H1 (cell line): Measurements from ENCODE around the gene GNAL. TPM values are rescaled to one million over a fixed set of nuclear protein-coding genes. Genes with fewer than 3 reads are reported as not detected.

Source experiments
- CTCF ChIA-PET: fragments of 300-600 bp; sonication (Branson Sonifier 250); formaldehyde crosslinking; loops from one replicate; lab custom pipeline; 2021; ENCODE audit not compliant: partially characterized antibody; lab: Charles Lee
- POLR2A ChIA-PET: fragments of 300-600 bp; sonication (Branson Sonifier 250); formaldehyde crosslinking; loops from one replicate; lab custom pipeline; 2021; ENCODE audit warnings: inconsistent platforms; ENCODE audit not compliant: partially characterized antibody; lab: Charles Lee
- DNase-seq, 2 experiments: peaks; one replicate each; pipeline versions ENCODE4 v3.0.0 to v3.0.0-alpha.2; 2010 to 2022; ENCODE audit warnings: low spot score in 2 of 2, low read depth in 1 of 2, mixed read lengths in 1 of 2
- FAIRE-seq: peaks from 2 replicates; lab custom pipeline; 2011; peaks lifted over from hg19 to GRCh38; lab: Jason Lieb, UNC
- H2AFZ ChIP-seq: 2 replicates; pipeline ENCODE4 v1.8.1; 2012; ENCODE audit warnings: low read length, inconsistent platforms
- H2AK5ac ChIP-seq: 2 replicates; pipeline ENCODE4 v1.6.1; 2013; ENCODE audit warnings: low read depth, low read length
- H2BK120ac ChIP-seq: replicated peaks from 2 replicates; pipeline ENCODE3; 2013; ENCODE audit warnings: low read depth, low read length, inconsistent platforms
- H2BK12ac ChIP-seq: 2 replicates; pipeline ENCODE4 v1.6.1; 2013; ENCODE audit warnings: low read depth, low read length
- H2BK15ac ChIP-seq: 2 replicates; pipeline ENCODE4 v1.6.1; 2013; ENCODE audit warnings: low read length
- H2BK20ac ChIP-seq: 2 replicates; pipeline ENCODE4 v1.6.1; 2013; ENCODE audit warnings: low read length
- H2BK5ac ChIP-seq: 2 replicates; pipeline ENCODE4 v1.6.1; 2013; ENCODE audit warnings: low read depth, low read length
- H3K14ac ChIP-seq: 2 replicates; pipeline ENCODE4 v1.6.1; 2013; ENCODE audit warnings: inconsistent platforms; ENCODE audit not compliant: insufficient read length
- H3K18ac ChIP-seq: 2 replicates; pipeline ENCODE4 v1.6.1; 2013; ENCODE audit warnings: low read length; ENCODE audit errors: extremely low read depth
- H3K23ac ChIP-seq: 2 replicates; pipeline ENCODE4 v1.6.1; 2013; ENCODE audit warnings: inconsistent platforms; ENCODE audit not compliant: insufficient read length
- H3K23me2 ChIP-seq: 2 replicates; pipeline ENCODE4 v1.6.1; 2013; ENCODE audit warnings: low read depth, low read length
- H3K27ac ChIP-seq: 2 replicates; pipeline ENCODE4 v1.6.1; 2011; ENCODE audit warnings: low read depth, low read length, inconsistent platforms
- H3K27me3 ChIP-seq, 4 experiments: replicated peaks in 1 of 4; 1 replicate in 1 of 4; 2 replicates in 3 of 4; pipeline versions ENCODE4 v1.6.1 to v1.8.1; 2011 to 2013; ENCODE audit warnings: low read length in 3 of 4, mild to moderate bottlenecking in 3 of 4, inconsistent platforms in 2 of 4, mixed read lengths in 2 of 4, moderate library complexity in 1 of 4; ENCODE audit not compliant: control insufficient read depth in 3 of 4, insufficient read depth in 3 of 4; ENCODE audit errors: extremely low read depth in 1 of 4
- H3K36me3 ChIP-seq, 4 experiments: 2 replicates each; pipeline versions ENCODE4 v1.6.1 to v1.8.1; 2011 to 2013; ENCODE audit warnings: mild to moderate bottlenecking in 4 of 4, low read length in 3 of 4, moderate library complexity in 2 of 4, control low read depth in 1 of 4, inconsistent platforms in 1 of 4; ENCODE audit not compliant: insufficient read depth in 4 of 4, control insufficient read depth in 2 of 4
- H3K4ac ChIP-seq: replicated peaks from 2 replicates; pipeline ENCODE3; 2013; ENCODE audit warnings: low read length, low read depth, mixed read lengths, inconsistent platforms; ENCODE audit not compliant: insufficient read length
- H3K4me1 ChIP-seq, 4 experiments: replicated peaks in 1 of 4; 1 replicate in 1 of 4; 2 replicates in 3 of 4; pipeline versions ENCODE4 v1.6.1 to v1.8.1; 2011 to 2013; ENCODE audit warnings: low read length in 3 of 4, inconsistent platforms in 2 of 4, mixed read lengths in 1 of 4; ENCODE audit not compliant: insufficient read depth in 4 of 4, control insufficient read depth in 3 of 4
- H3K4me2 ChIP-seq, 2 experiments: 2 replicates each; pipeline versions ENCODE4 v1.6.1 to v1.8.1; 2011 to 2013; ENCODE audit warnings: low read depth in 2 of 2, low read length in 2 of 2, control low read depth in 1 of 2, inconsistent platforms in 1 of 2, mild to moderate bottlenecking in 1 of 2; ENCODE audit not compliant: insufficient read depth in 1 of 2
- H3K4me3 ChIP-seq, 4 experiments: fragments of 200-600, 300-600 bp in 1 of 4; sonication (generic), shearing (Covaris generic), sonication (Bioruptor Twin) in 1 of 4; 2 replicates each; pipeline versions ENCODE4 v1.5.1 to v1.8.1; 2011 to 2016; ENCODE audit warnings: low read length in 4 of 4, low read depth in 3 of 4, control low read depth in 2 of 4, inconsistent platforms in 2 of 4, mild to moderate bottlenecking in 2 of 4, mixed read lengths in 1 of 4, moderate library complexity in 1 of 4; ENCODE audit not compliant: insufficient read depth in 2 of 4; ENCODE audit errors: extremely low read depth in 1 of 4
- H3K56ac ChIP-seq: replicated peaks from 2 replicates; pipeline ENCODE3; 2013; ENCODE audit warnings: low read depth, mild to moderate bottlenecking, mixed read lengths, low read length, inconsistent platforms; ENCODE audit not compliant: insufficient read length
- H3K79me1 ChIP-seq: 2 replicates; pipeline ENCODE4 v1.6.1; 2013; ENCODE audit warnings: low read depth, low read length, control low read depth
- H3K79me2 ChIP-seq, 2 experiments: 2 replicates each; pipeline versions ENCODE4 v1.6.1 to v1.8.1; 2012 to 2013; ENCODE audit warnings: low read length in 2 of 2, mild to moderate bottlenecking in 2 of 2, inconsistent platforms in 1 of 2; ENCODE audit not compliant: insufficient read depth in 2 of 2, control insufficient read depth in 1 of 2
- H3K9ac ChIP-seq, 4 experiments: replicated peaks in 1 of 4; 1 replicate in 1 of 4; 2 replicates in 3 of 4; pipeline versions ENCODE4 v1.6.1 to v1.8.1; 2011 to 2013; ENCODE audit warnings: low read depth in 3 of 4, low read length in 3 of 4, control low read depth in 2 of 4, mild to moderate bottlenecking in 2 of 4, moderate library complexity in 2 of 4, inconsistent platforms in 1 of 4; ENCODE audit errors: extremely low read depth in 1 of 4
- H3K9me3 ChIP-seq, 2 experiments: 2 replicates each; pipeline versions ENCODE4 v1.6.1 to v1.8.1; 2012 to 2013; ENCODE audit warnings: mild to moderate bottlenecking in 2 of 2, moderate library complexity in 2 of 2, control low read depth in 1 of 2, inconsistent platforms in 1 of 2, low read depth in 1 of 2, low read length in 1 of 2, mixed read lengths in 1 of 2; ENCODE audit not compliant: insufficient read depth in 2 of 2
- H4K20me1 ChIP-seq, 2 experiments: replicated peaks in 1 of 2; 2 replicates each; pipeline versions ENCODE3 to v1.8.1; 2011 to 2013; ENCODE audit warnings: inconsistent platforms in 2 of 2, low read length in 2 of 2, mild to moderate bottlenecking in 1 of 2; ENCODE audit not compliant: insufficient read depth in 2 of 2, control insufficient read depth in 1 of 2
- H4K5ac ChIP-seq: 2 replicates; pipeline ENCODE4 v1.6.1; 2013; ENCODE audit warnings: low read length, low read depth, mixed read lengths, inconsistent platforms; ENCODE audit not compliant: insufficient read length
- H4K8ac ChIP-seq: 2 replicates; pipeline ENCODE4 v1.8.0; 2013; ENCODE audit warnings: mild to moderate bottlenecking, moderate library complexity, low read length, inconsistent platforms; ENCODE audit not compliant: insufficient read depth; ENCODE audit errors: extremely low read depth
- H4K91ac ChIP-seq: replicated peaks from 2 replicates; pipeline ENCODE3; 2013; ENCODE audit warnings: low read length, mixed read lengths, inconsistent platforms; ENCODE audit not compliant: insufficient read length
- POLR2A ChIP-seq, 2 experiments: IDR thresholded peaks; 1 replicate in 1 of 2; 2 replicates in 1 of 2; pipeline ENCODE4 v1.6.1; 2011; ENCODE audit warnings: low read depth in 2 of 2, low read length in 2 of 2, mild to moderate bottlenecking in 2 of 2; ENCODE audit errors: control extremely low read depth in 1 of 2
- POU5F1 ChIP-seq: IDR thresholded peaks from 2 replicates; pipeline ENCODE4 v1.6.1; 2011; ENCODE audit warnings: low read depth, mild to moderate bottlenecking, low read length, moderate library complexity
- RBBP5 ChIP-seq: IDR thresholded peaks from 2 replicates; pipeline ENCODE4 v1.7.1; 2012; ENCODE audit warnings: low read depth, mild to moderate bottlenecking, inconsistent platforms, low read length, moderate library complexity, borderline replicate concordance
- RNF2 ChIP-seq: fragments of 200-900, 300-1000 bp; sonication (generic); IDR thresholded peaks from 2 replicates; pipeline ENCODE4 v1.7.1; 2016; ENCODE audit warnings: borderline replicate concordance, low read depth, mild to moderate bottlenecking, antibody characterized with exemption, low read length; ENCODE audit not compliant: poor library complexity, severe bottlenecking; ENCODE audit errors: missing control alignments
- SP2 ChIP-seq: IDR thresholded peaks from 2 replicates; pipeline ENCODE4 v1.6.1; 2012; ENCODE audit warnings: mild to moderate bottlenecking, low read length, inconsistent platforms
- SP4 ChIP-seq: IDR thresholded peaks from 2 replicates; pipeline ENCODE4 v1.6.1; 2012; ENCODE audit warnings: low read length, inconsistent platforms
- SUZ12 ChIP-seq: fragments of 200-600 bp; sonication (generic); IDR thresholded peaks from 2 replicates; pipeline ENCODE4 v1.6.1; 2012; ENCODE audit warnings: mild to moderate bottlenecking, inconsistent platforms, low read length, moderate library complexity, mixed read lengths
- TAF7 ChIP-seq: optimal IDR thresholded peaks from 2 replicates; pipeline ENCODE3; 2011; ENCODE audit warnings: low read depth, mild to moderate bottlenecking, inconsistent platforms, low read length, moderate library complexity, borderline replicate concordance
- TBP ChIP-seq: IDR thresholded peaks from 2 replicates; pipeline ENCODE4 v1.6.1; 2011; ENCODE audit warnings: low read depth, low read length, improper control_type of control experiment
- TEAD4 ChIP-seq: IDR thresholded peaks from 2 replicates; pipeline ENCODE4 v1.6.1; 2012; ENCODE audit warnings: low read depth, low read length, inconsistent platforms, mixed read lengths
- WGBS, 2 experiments: shearing (Covaris generic) in 1 of 2; methylation state at CpG; one replicate each; pipeline versions ENCODE4 v1.1.6 to v1.1.7; 2013 to 2015; ENCODE audit warnings: low lambda C conversion rate in 2 of 2, mixed read lengths in 2 of 2, inconsistent platforms in 1 of 2, low coverage in 1 of 2, missing lambda C conversion rate in 1 of 2; ENCODE audit not compliant: insufficient replicate concordance in 2 of 2, insufficient coverage in 1 of 2, insufficient read length in 1 of 2; ENCODE audit errors: extremely low coverage in 1 of 2, missing lambda C conversion rate in 1 of 2; 5-methylcytosine and 5-hydroxymethylcytosine counted together
- polyA plus RNA-seq, 7 experiments: library from polyadenylated mRNA; depleted of rRNA in 3 of 7; stranded (reverse) in 5 of 7; unstranded in 2 of 7; fragments of >200 nt in 5 of 7; fragments of 200-250 nt in 2 of 7; gene quantifications; 1 replicate in 5 of 7; 2 replicates in 1 of 7; 4 replicates in 1 of 7; pipeline versions ENCODE4 v1.2.1 to v1.2.3, GENCODE V29; 2011 to 2013; ENCODE audit warnings: missing spikeins in 2 of 7, mixed read lengths in 2 of 7
- total RNA-seq: library from RNA; stranded (reverse); fragmentation: NEBNext Ultra II Directional; extraction: Animal tissue kit (Norgen Biotek cat#: 25700); gene quantifications from 2 replicates; pipeline ENCODE4 v1.2.1, GENCODE V29; 2021
- TF ChIP-seq, protein P1 (sequence below): IDR thresholded peaks from 2 replicates; pipeline ENCODE4 v1.6.1; 2012; ENCODE audit warnings: low read length, inconsistent platforms

The GNAL gene
- total and polyA plus RNA-seq, 2 of the 8 experiments (the other 6 are each of a cell fraction or from before 2014, with no cell fraction given) = 13.2 to 18.3 TPM

DNA sequence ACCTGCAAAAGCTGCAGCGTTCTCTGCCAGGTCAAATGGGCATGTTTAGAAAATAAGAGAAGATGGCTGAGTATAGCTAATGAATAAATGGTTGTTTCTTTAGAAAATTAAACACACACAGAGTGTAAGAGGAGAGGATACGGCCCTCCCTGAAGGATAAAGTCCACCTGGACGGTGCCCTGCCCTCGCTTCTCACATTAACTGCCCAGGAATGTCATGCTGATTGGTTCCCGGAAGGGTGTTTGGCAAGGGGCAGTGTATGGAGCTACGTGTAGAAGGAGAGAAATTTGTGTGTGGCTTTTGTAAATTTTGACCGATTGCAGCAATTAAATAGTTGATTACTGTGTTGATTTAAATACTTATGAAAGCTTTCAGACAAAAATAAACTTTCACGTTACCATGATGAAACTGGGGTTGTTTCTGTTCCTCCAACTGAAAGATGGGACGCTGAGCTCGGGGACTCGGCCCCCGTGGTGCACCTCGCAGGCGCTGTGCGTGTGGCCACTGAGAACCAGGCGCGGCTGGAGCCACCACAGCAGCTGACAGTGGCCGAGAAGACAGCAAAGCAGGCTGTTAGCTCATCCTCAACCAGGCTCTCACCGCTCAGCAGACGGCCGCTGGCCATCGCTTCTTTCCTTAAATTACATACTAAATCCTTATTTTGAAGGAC is 196.3 kb downstream of the GNAL start:
- Histone ChIP-seq H3K79me1 (no peaks in the 10 kb centered on the region), H2BK15ac (no peak overlapping the region), H2BK12ac (no peak overlapping the region), H3K4me1 (peaks cover 0 to 4% (median 1%) of the 10 kb centered on the region in 4 experiments; a peak in 2 of 7 replicates), H3K27ac (no peak overlapping the region), H3K9ac (no peak overlapping the region), H3K4me3 (no peak overlapping the region), H3K4me2 (no peak overlapping the region), H3K79me2 (no peaks in the 10 kb centered on the region), H3K9me3 (no peaks in the 10 kb centered on the region), H2AK5ac (no peak overlapping the region), H2BK5ac (no peak overlapping the region), H3K18ac (no peak overlapping the region), H4K5ac (no peak overlapping the region), H4K20me1 (peaks cover 0 to 8% of the 10 kb centered on the region in 2 experiments), H2BK20ac (no peak overlapping the region), H3K23ac (no peak overlapping the region), H3K4ac (no peak overlapping the region), H3K23me2 (no peaks in the 10 kb centered on the region), H2BK120ac (no peak overlapping the region), H3K27me3 (no peaks in the 10 kb centered on the region), H3K14ac (no peak overlapping the region), H4K8ac (no peak overlapping the region), H4K91ac (no peak overlapping the region), H2AFZ (no peak overlapping the region), H3K56ac (no peak overlapping the region), H3K36me3 (peaks cover 0 to 10% (median 3%) of the 10 kb centered on the region in 4 experiments; a peak in 4 of 8 replicates)
- WGBS, 2 experiments = 92% methylated on average over 22 of the region's 22 CpGs; no CpG with 5 or more reads in 1 of the 2 experiments
- ChIA-PET CTCF (interaction anchor here (0.7 to 1.4 kb wide), 7 partner anchors 9 to 110 kb away, joined by 3 to 8 read pairs (median 3); no protein-coding TSS in a partner anchor), POLR2A (interaction anchor here (0.8 to 1.2 kb wide), 3 partner anchors 26 to 148 kb away, joined by 3 read pairs; no protein-coding TSS in a partner anchor)
- DNase-seq = no peak
- FAIRE-seq = no peak
- TF ChIP-seq SP2 = no peak
- no peak for TF ChIP-seq TAF7
- no peak for TF ChIP-seq POLR2A (IDR thresholded peaks at IDR 0.05; ENCODE audit: control extremely low read depth in 1 of 2, low read depth in 2 of 2, low read length in 2 of 2)
- no peak for TF ChIP-seq TBP
- no peak for TF ChIP-seq RNF2
- TF ChIP-seq POU5F1 = no peak
- TF ChIP-seq, protein P1, sequence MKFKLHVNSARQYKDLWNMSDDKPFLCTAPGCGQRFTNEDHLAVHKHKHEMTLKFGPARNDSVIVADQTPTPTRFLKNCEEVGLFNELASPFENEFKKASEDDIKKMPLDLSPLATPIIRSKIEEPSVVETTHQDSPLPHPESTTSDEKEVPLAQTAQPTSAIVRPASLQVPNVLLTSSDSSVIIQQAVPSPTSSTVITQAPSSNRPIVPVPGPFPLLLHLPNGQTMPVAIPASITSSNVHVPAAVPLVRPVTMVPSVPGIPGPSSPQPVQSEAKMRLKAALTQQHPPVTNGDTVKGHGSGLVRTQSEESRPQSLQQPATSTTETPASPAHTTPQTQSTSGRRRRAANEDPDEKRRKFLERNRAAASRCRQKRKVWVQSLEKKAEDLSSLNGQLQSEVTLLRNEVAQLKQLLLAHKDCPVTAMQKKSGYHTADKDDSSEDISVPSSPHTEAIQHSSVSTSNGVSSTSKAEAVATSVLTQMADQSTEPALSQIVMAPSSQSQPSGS = no peak
- TF ChIP-seq TEAD4 = no peak
- TF ChIP-seq RBBP5 = no peak
- TF ChIP-seq SP4 = no peak
- no peak for TF ChIP-seq SUZ12
